GM18868 (cell line): ENCODE measurements around the gene SYP.
"Not testable (repeated sequence)": the region's sequence is repeated elsewhere in the genome, so short reads cannot be mapped to it uniquely, and the experiment has no call there.

Experiments
- ATAC-seq: cut with Tn5 transposase; IDR thresholded peaks from one replicate; pipeline ENCODE4 v1.9.1; 2021; ENCODE audit warnings: mild to moderate bottlenecking, moderate library complexity; ENCODE audit not compliant: unreplicated experiment

The SYP gene

DNA sequence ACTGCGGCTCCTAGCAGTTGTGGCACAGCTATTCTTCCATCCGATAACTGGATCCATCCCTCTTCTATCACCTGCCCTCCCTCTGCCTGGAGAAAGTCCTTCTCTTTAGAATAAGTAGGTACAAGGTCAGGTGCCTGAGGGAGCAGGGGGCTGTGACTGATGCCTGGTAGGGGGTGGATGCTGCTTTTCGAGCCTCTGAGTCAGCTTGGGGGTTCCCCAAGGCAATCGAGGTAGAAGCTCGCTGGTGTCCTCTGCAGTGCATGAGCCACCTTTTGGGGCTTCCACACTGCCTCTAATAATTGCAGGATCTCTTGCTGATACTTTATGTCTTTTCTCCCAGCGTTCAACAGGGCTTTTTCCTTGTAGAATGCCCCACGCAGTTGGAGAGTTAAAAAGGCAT is 56.8 kb downstream of the SYP start:
- ATAC-seq, result not testable (repeated sequence)

DNA sequence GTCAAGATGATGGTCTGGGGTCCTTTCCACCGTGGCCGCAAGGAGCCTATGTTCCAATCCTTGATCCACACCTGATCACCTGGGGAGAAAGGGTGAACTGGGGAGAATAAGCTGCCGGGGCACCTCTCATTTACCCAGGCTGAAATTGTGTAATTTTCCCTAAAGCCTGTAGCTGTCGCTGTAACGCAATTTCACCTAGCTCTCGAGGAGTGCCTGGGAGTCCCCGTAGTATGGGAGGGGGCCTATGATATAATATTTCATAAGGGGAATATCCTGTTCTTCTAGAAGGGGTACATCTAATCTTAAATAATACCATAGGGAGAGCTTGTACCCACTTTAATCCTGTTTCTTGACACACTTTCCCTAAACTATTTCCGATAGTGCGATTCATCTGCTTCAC is 57.7 kb downstream of the SYP start:
- not testable (repeated sequence) for ATAC-seq

DNA sequence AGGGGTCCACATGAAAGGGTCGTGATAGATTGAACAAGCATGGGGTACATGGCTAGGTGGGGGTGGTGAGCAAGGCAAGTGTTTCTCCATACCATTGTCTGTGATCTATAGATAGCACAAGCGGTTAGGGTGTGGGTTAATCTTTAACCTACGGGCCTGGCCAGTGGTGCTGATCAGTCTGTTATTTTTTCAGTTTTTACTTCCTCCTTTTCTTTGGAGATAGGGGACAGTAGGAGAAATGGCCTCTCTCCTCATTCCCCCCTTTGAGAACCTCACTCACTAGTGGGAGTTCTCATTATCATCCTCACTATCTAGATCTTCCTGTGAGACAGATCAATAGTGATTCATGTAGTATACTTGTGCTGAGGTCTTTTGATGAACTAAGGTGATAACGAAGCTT is 60.3 kb downstream of the SYP start:
- no peak for ATAC-seq
